ENCODE measurements around the gene LY86.

LY86 gene

DNA sequence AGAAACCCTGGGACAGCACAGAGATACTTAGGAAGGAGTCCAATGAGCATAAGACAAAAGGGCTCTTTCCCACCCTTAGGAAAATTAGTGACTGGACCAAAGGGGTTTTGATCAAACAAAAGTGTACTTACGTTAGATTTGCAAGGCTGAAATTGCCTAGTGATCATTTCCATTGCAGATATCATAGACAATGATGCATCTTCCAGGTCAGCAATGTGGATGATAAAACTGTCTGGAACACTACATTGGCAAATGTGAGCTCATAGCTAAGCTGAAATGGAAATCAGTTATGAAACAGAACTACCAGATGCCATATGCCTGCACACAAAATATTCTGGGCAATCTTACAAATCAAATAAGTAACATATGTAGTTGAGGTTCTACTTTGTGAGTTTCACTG lies 34.0 kb downstream of the LY86 start:
- Histone ChIP-seq H3K79me2 (ENCODE audit: insufficient read depth, low read length) (no peaks in the 10 kb centered on the region), H3K4me2 (ENCODE audit: low read depth, low read length, poor library complexity, severe bottlenecking) (no peak overlapping the region), H3K9me2 (replicated peaks; ENCODE audit: insufficient read depth, low read length) (no peaks in the 10 kb centered on the region), H3K27me3 (ENCODE audit: low read length) (no peaks in the 10 kb centered on the region), H3K4me3 (ENCODE audit: insufficient read depth, low read length, poor library complexity, severe bottlenecking) (no peak overlapping the region), H3K9ac (ENCODE audit: low read length) (no peak overlapping the region), H2AFZ (ENCODE audit: low read depth, low read length, severe bottlenecking) (no peak overlapping the region), H3K9me3 (ENCODE audit: insufficient read depth, low read length) (no peaks in the 10 kb centered on the region), H3K36me3 (ENCODE audit: low read length) (0 out of 2 replicates have a peak, but pooled peaks cover 3% of the 10 kb centered on the region), H3F3A (ENCODE audit: insufficient read depth) (no peaks in the 10 kb centered on the region), H3K27ac (ENCODE audit: low read depth, low read length) (no peak overlapping the region), H4K20me1 (ENCODE audit: low read depth, low read length) (no peaks in the 10 kb centered on the region)
- TF ChIP-seq EZH2phosphoT487 (conservative IDR thresholded peaks at IDR 0.05; ENCODE audit: low read length), result no peak
- TF ChIP-seq, protein P1, sequence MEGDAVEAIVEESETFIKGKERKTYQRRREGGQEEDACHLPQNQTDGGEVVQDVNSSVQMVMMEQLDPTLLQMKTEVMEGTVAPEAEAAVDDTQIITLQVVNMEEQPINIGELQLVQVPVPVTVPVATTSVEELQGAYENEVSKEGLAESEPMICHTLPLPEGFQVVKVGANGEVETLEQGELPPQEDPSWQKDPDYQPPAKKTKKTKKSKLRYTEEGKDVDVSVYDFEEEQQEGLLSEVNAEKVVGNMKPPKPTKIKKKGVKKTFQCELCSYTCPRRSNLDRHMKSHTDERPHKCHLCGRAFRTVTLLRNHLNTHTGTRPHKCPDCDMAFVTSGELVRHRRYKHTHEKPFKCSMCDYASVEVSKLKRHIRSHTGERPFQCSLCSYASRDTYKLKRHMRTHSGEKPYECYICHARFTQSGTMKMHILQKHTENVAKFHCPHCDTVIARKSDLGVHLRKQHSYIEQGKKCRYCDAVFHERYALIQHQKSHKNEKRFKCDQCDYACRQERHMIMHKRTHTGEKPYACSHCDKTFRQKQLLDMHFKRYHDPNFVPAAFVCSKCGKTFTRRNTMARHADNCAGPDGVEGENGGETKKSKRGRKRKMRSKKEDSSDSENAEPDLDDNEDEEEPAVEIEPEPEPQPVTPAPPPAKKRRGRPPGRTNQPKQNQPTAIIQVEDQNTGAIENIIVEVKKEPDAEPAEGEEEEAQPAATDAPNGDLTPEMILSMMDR (IDR thresholded peaks at IDR 0.05; ENCODE audit: insufficient read depth, low read length, poor library complexity, severe bottlenecking), result no peak

DNA sequence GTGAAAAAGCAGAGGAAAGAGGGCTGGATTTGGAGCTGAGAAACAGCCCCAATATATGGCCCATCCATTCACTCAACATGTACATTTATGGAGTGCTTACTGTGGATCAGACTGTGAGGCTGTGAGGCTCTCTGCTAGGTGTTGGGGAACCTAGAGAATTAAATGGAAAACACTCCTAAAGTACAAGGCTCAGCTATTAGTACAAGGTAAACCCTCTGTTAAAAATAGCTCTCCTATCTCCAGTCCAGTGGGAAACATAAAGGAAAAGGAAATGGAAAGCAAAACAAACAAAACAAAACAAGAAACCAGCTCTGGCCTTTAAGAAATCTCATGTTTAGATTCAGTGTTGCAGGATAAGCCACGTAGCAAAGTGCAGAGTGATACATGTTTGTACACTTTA lies 35.0 kb downstream of the LY86 start:
- no peaks in the 10 kb centered on the region for H3F3A ChIP-seq (ENCODE audit: insufficient read depth)
- H3K27me3 ChIP-seq (ENCODE audit: low read length), result no peaks in the 10 kb centered on the region

DNA sequence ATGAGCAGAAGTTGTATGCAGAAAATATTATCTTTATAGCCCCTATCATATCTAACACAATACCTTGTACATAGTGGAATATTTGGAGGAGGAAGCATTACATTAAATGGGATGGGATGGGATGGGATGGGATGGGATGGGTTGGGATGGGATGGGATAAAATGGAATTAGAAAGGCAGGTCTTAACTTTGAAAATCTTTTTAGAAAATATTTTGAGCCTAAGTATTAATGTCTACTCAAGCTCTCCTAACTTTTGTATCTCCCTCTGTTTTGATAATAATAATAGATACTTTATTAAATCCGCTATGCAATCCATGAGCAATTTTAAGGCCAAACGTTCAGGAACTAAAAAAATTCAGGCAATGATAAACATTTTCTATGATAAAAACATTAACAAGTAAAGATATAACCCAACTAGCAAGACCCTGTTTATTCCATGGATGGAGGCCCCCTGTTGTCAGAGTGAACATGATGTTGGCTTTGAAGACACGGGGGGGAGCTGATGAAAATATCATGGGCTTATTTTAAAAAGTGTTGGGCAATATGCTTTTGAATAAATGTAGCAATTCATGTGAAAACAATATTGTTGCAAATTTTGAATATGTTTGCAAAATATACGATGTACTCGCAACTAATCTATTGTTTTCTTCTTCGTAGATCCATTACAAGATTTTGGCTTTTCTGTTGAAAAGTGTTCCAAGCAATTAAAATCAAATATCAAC lies 35.9 kb downstream of the LY86 start:
- H3K36me3 ChIP-seq (ENCODE audit: low read length), result 0 out of 2 replicates have a peak, but pooled peaks cover 3% of the 10 kb centered on the region
- no peak overlapping the region for H2AFZ ChIP-seq (ENCODE audit: low read depth, low read length, severe bottlenecking)
- no peak for TF ChIP-seq EZH2phosphoT487 (conservative IDR thresholded peaks at IDR 0.05; ENCODE audit: low read length)
- TF ChIP-seq, protein P1 (IDR thresholded peaks at IDR 0.05; ENCODE audit: insufficient read depth, low read length, poor library complexity, severe bottlenecking), result no peak
- no peak overlapping the region for H3K27ac ChIP-seq (ENCODE audit: low read depth, low read length)
- H3K4me2 ChIP-seq (ENCODE audit: low read depth, low read length, poor library complexity, severe bottlenecking), result no peak overlapping the region
- no peaks in the 10 kb centered on the region for H3K9me2 ChIP-seq (replicated peaks; ENCODE audit: insufficient read depth, low read length)
- no peaks in the 10 kb centered on the region for H3K9me3 ChIP-seq (ENCODE audit: insufficient read depth, low read length)
- H3K4me3 ChIP-seq (ENCODE audit: insufficient read depth, low read length, poor library complexity, severe bottlenecking), result no peak overlapping the region
- H4K20me1 ChIP-seq (ENCODE audit: low read depth, low read length), result no peaks in the 10 kb centered on the region
- no peaks in the 10 kb centered on the region for H3K79me2 ChIP-seq (ENCODE audit: insufficient read depth, low read length)
- no peaks in the 10 kb centered on the region for H3F3A ChIP-seq (ENCODE audit: insufficient read depth)
- no peaks in the 10 kb centered on the region for H3K27me3 ChIP-seq (ENCODE audit: low read length)
- no peak overlapping the region for H3K9ac ChIP-seq (ENCODE audit: low read length)

More for the DNA sequence above, 35.0 kb downstream of the LY86 start:
- Histone ChIP-seq H3K9ac (ENCODE audit: low read length) (no peak overlapping the region), H3K27ac (ENCODE audit: low read depth, low read length) (no peak overlapping the region), H3K9me3 (ENCODE audit: insufficient read depth, low read length) (no peaks in the 10 kb centered on the region), H3K36me3 (ENCODE audit: low read length) (0 out of 2 replicates have a peak, but pooled peaks cover 3% of the 10 kb centered on the region), H3K79me2 (ENCODE audit: insufficient read depth, low read length) (no peaks in the 10 kb centered on the region), H3K4me2 (ENCODE audit: low read depth, low read length, poor library complexity, severe bottlenecking) (no peak overlapping the region), H3K9me2 (replicated peaks; ENCODE audit: insufficient read depth, low read length) (no peaks in the 10 kb centered on the region), H3K4me3 (ENCODE audit: insufficient read depth, low read length, poor library complexity, severe bottlenecking) (no peak overlapping the region), H4K20me1 (ENCODE audit: low read depth, low read length) (no peaks in the 10 kb centered on the region), H2AFZ (ENCODE audit: low read depth, low read length, severe bottlenecking) (no peak overlapping the region)
- TF ChIP-seq EZH2phosphoT487 (conservative IDR thresholded peaks at IDR 0.05; ENCODE audit: low read length), result no peak

DNA sequence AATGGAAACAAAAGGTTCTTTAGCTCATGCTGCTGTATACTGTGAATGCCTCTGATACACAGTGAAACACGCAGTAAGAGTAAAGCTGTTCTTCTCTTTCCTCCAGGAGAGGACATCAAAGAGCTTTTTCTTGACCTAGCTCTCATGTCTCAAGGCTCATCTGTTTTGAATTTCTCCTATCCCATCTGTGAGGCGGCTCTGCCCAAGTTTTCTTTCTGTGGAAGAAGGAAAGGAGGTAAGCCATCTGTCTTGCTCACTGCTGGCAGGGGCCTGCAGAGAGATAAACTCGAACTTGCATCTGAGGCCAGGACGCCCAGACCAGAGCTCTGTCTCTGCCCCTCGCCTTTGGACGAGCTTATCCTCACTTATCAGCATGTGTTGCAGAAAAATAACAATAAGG lies 37.7 kb downstream of the LY86 start:
- Histone ChIP-seq H3K9ac (ENCODE audit: low read length) (no peak overlapping the region), H3K27ac (ENCODE audit: low read depth, low read length) (no peak overlapping the region), H4K20me1 (ENCODE audit: low read depth, low read length) (no peaks in the 10 kb centered on the region), H3K9me2 (replicated peaks; ENCODE audit: insufficient read depth, low read length) (no peaks in the 10 kb centered on the region), H3K4me2 (ENCODE audit: low read depth, low read length, poor library complexity, severe bottlenecking) (no peak overlapping the region), H3K79me2 (ENCODE audit: insufficient read depth, low read length) (no peaks in the 10 kb centered on the region), H2AFZ (ENCODE audit: low read depth, low read length, severe bottlenecking) (no peak overlapping the region), H3F3A (ENCODE audit: insufficient read depth) (no peaks in the 10 kb centered on the region), H3K27me3 (ENCODE audit: low read length) (no peaks in the 10 kb centered on the region), H3K9me3 (ENCODE audit: insufficient read depth, low read length) (no peaks in the 10 kb centered on the region), H3K4me3 (ENCODE audit: insufficient read depth, low read length, poor library complexity, severe bottlenecking) (no peak overlapping the region), H3K36me3 (ENCODE audit: low read length) (0 out of 2 replicates have a peak, but pooled peaks cover 3% of the 10 kb centered on the region)
- TF ChIP-seq EZH2phosphoT487 (conservative IDR thresholded peaks at IDR 0.05; ENCODE audit: low read length), result no peak
- TF ChIP-seq, protein P1 (IDR thresholded peaks at IDR 0.05; ENCODE audit: insufficient read depth, low read length, poor library complexity, severe bottlenecking), result no peak

Measured in SU-DHL-6 (cell line).